ENCODE results near the gene ADAT3. TPM values are rescaled to one million over a fixed set of nuclear protein-coding genes. Genes with fewer than 3 reads are reported as not detected.

ADAT3 gene
- total RNA-seq, 1 donor from 2014 or later: 5.7 TPM

- H3K36me3 ChIP-seq (ENCODE audit: insufficient read depth, low read length): no peaks in the 10 kb centered on the region
- no peaks in the 10 kb centered on the region for H3K36me3 Mint-ChIP-seq (ENCODE audit: low read depth, unreplicated experiment)
- peak within 1 kb of the TSS; percentile 98 for H3K4me2 ChIP-seq (ENCODE audit: low read length)
- no peaks in the 10 kb centered on the region for H3K27me3 Mint-ChIP-seq (ENCODE audit: low read depth, unreplicated experiment)
- peaks cover 4% of the 10 kb centered on the region for H3K4me1 Mint-ChIP-seq (ENCODE audit: low read depth, unreplicated experiment)
- TF ChIP-seq, protein P1, sequence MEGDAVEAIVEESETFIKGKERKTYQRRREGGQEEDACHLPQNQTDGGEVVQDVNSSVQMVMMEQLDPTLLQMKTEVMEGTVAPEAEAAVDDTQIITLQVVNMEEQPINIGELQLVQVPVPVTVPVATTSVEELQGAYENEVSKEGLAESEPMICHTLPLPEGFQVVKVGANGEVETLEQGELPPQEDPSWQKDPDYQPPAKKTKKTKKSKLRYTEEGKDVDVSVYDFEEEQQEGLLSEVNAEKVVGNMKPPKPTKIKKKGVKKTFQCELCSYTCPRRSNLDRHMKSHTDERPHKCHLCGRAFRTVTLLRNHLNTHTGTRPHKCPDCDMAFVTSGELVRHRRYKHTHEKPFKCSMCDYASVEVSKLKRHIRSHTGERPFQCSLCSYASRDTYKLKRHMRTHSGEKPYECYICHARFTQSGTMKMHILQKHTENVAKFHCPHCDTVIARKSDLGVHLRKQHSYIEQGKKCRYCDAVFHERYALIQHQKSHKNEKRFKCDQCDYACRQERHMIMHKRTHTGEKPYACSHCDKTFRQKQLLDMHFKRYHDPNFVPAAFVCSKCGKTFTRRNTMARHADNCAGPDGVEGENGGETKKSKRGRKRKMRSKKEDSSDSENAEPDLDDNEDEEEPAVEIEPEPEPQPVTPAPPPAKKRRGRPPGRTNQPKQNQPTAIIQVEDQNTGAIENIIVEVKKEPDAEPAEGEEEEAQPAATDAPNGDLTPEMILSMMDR (IDR thresholded peaks at IDR 0.05; ENCODE audit: insufficient read depth, low read depth, low read length): no peak
- TF ChIP-seq EZH2 (IDR thresholded peaks at IDR 0.05; ENCODE audit: insufficient read depth, low read length): no peak
- H3K27ac Mint-ChIP-seq (ENCODE audit: unreplicated experiment): peak within 1 kb of the TSS; percentile 87
- H2AFZ ChIP-seq (ENCODE audit: low read depth, low read length): peak within 1 kb of the TSS; percentile 73
- H3K9me3 ChIP-seq (ENCODE audit: insufficient read depth, low read depth, low read length): no peaks in the 10 kb centered on the region
- H4K20me1 ChIP-seq (ENCODE audit: insufficient read depth, low read length): peaks cover 44% of the 10 kb centered on the region
- no peak for FAIRE-seq
- H3K27ac ChIP-seq (ENCODE audit: low read depth, low read length): peak within 1 kb of the TSS; percentile 66
- H3K9me3 Mint-ChIP-seq (ENCODE audit: unreplicated experiment): no peaks in the 10 kb centered on the region
- H3K4me1 ChIP-seq (ENCODE audit: insufficient read depth, low read length): peaks cover 27% of the 10 kb centered on the region
- H3K4me3 ChIP-seq (ENCODE audit: insufficient read depth, low read depth, low read length): peak within 1 kb of the TSS; percentile 86
- peaks cover 44% of the 10 kb centered on the region for H3K79me2 ChIP-seq (ENCODE audit: insufficient read depth, low read length)
- H3K9ac ChIP-seq (ENCODE audit: low read length): peak within 1 kb of the TSS; percentile 87
- no peaks in the 10 kb centered on the region for H3K27me3 ChIP-seq (ENCODE audit: insufficient read depth, low read length)
- H3K4me3 Mint-ChIP-seq (ENCODE audit: unreplicated experiment): peak within 1 kb of the TSS; percentile 90
- no peak for DNase-seq (ENCODE audit: low read depth)
Measured at GRCh38 chr19:1863328-1863637, 41.9 kb upstream of the ADAT3 start, which contains the start of gene KLF16. Gene KLF16, minus strand, starts transcription at chr19:1863579. Its CDS starts 82 bp downstream, at chr19:1863497.

GRCh38 chr19:1863638-1864479, 41.3 kb upstream of the ADAT3 start:
- no peak for FAIRE-seq
- no peaks in the 10 kb centered on the region for H3K27me3 Mint-ChIP-seq (ENCODE audit: low read depth, unreplicated experiment)

More at GRCh38 chr19:1863638-1864479, 41.3 kb upstream of the ADAT3 start:
- Histone ChIP-seq H3K9me3 (ENCODE audit: insufficient read depth, low read depth, low read length) (no peaks in the 10 kb centered on the region), H3K27ac (ENCODE audit: low read depth, low read length) (peak overlapping the region; percentile 66), H3K79me2 (ENCODE audit: insufficient read depth, low read length) (peaks cover 38% of the 10 kb centered on the region), H3K4me1 (ENCODE audit: insufficient read depth, low read length) (peaks cover 27% of the 10 kb centered on the region), H3K36me3 (ENCODE audit: insufficient read depth, low read length) (no peaks in the 10 kb centered on the region), H3K4me2 (ENCODE audit: low read length) (peak overlapping the region; percentile 98), H3K27me3 (ENCODE audit: insufficient read depth, low read length) (no peaks in the 10 kb centered on the region), H4K20me1 (ENCODE audit: insufficient read depth, low read length) (peaks cover 38% of the 10 kb centered on the region), H3K9ac (ENCODE audit: low read length) (peak overlapping the region; percentile 87), H2AFZ (ENCODE audit: low read depth, low read length) (peak overlapping the region; percentile 73), H3K4me3 (ENCODE audit: insufficient read depth, low read depth, low read length) (peak overlapping the region; percentile 62)
- H3K4me1 Mint-ChIP-seq (ENCODE audit: low read depth, unreplicated experiment): peaks cover 4% of the 10 kb centered on the region
- H3K27ac Mint-ChIP-seq (ENCODE audit: unreplicated experiment): no peak overlapping the region
- peak; percentile 74 for DNase-seq (ENCODE audit: low read depth)
- H3K4me3 Mint-ChIP-seq (ENCODE audit: unreplicated experiment): peak overlapping the region; percentile 69
- no peaks in the 10 kb centered on the region for H3K9me3 Mint-ChIP-seq (ENCODE audit: unreplicated experiment)
- no peaks in the 10 kb centered on the region for H3K36me3 Mint-ChIP-seq (ENCODE audit: low read depth, unreplicated experiment)
- no peak for TF ChIP-seq EZH2 (IDR thresholded peaks at IDR 0.05; ENCODE audit: insufficient read depth, low read length)
- TF ChIP-seq, protein P1 (IDR thresholded peaks at IDR 0.05; ENCODE audit: insufficient read depth, low read depth, low read length): no peak
